Body of pancreas (tissue), 4 donors: ENCODE measurements around the gene DPH6.

Experiments used
- CTCF ChIP-seq, 7 experiments: fragments of 450-650 bp in 4 of 7; fragments of 200-600 bp in 3 of 7; sonication (generic) in 3 of 7; IDR thresholded peaks; one replicate each; pipeline ENCODE4 v1.5.1; 2016 to 2019; ENCODE audit warnings: antibody characterized with exemption in 7 of 7
- POLR2A ChIP-seq, 3 donors: fragments of 450-650 bp; IDR thresholded peaks; one replicate each; pipeline ENCODE4 v1.6.1; 2016; ENCODE audit warnings: antibody characterized with exemption in 3 of 3, mild to moderate bottlenecking in 2 of 3

GRCh38 chr15:35514759-35515158, 31.2 kb downstream of the DPH6 start:
- TF ChIP-seq POLR2A (IDR thresholded peaks at IDR 0.05) (no peak), CTCF (IDR thresholded peaks at IDR 0.05) (no peak)
